ENCODE results near the gene FOXO3B.
"Not testable (repeated sequence)": the region's sequence is repeated elsewhere in the genome, so short reads cannot be mapped to it uniquely, and the experiment has no call there.

- not testable (repeated sequence) for TF ChIP-seq CTCF (IDR thresholded peaks at IDR 0.05; ENCODE audit: poor library complexity); EZH2phosphoT487 (IDR thresholded peaks at IDR 0.05; ENCODE audit: low read depth, severe bottlenecking, unreplicated experiment); EZH2 (IDR thresholded peaks at IDR 0.05; ENCODE audit: borderline replicate concordance)
Observed at GRCh38 chr17:18698473-18699103, 16.5 kb upstream of the FOXO3B start.

All from hepatocyte (in vitro differentiated cells).